Limb (tissue), 2 donors: Measurements from ENCODE around the gene NRIP3.

Experiments
- DNase-seq, 2 donors: peaks; one replicate each; pipeline ENCODE4 v3.0.0-alpha.2; 2016; ENCODE audit errors: extremely low spot score in 2 of 2

NRIP3 gene

DNA sequence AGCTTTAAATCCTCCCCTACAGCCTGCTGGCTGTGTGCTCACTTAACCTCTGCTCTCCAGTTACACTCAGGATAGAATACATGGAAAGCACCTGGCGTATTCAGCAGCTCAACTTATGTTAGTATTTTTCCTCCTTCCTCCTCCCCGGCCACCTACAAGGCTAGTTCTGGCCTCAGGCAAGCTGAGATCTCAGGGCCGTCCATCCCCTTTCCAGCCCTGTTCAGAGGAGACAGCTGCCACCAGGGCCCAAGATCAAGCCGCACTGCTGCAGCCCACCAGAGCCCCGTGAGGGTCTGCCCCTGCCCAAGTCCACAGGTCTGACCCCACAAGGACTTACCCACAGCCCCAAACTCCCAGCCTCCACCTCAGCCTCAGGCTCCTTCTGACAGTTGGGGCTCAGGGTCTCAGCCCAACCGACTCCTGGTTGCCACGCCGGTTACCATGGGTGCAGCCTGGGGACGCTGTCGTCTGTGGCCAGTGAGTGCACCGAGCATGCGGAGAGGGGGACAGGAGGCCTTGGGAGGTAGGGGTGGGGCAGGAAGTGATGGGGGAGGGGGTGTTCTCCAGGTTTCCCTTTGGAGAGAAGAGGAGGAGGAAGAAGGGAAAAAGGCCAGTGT lies 71.1 kb downstream of the NRIP3 start, which contains the start of gene C11orf16:
C11orf16 (minus strand) TSS at position 384 of the 617 bp plus-strand sequence. CDS start 639 bp downstream, outside the sequence.
- DNase-seq, result no peak
